GM12878 (cell line): ENCODE measurements around the gene PKN3. TPM values are rescaled to one million over a fixed set of nuclear protein-coding genes. Genes with fewer than 3 reads are reported as not detected.

Source experiments
- ATAC-seq: fragments of 200-7000 bp; cut with Tn5 transposase; 3 replicates; pipeline ENCODE4 v1.9.1; 2020; ENCODE audit warnings: mild to moderate bottlenecking, moderate library complexity
- BruUV-seq: library from RNA; stranded (reverse); fragments of 400-500 nt; replicated peaks from 2 replicates; lab custom pipeline; 2021; lab: Mats Ljungman, UMichigan
- CTCF ChIA-PET: fragments of 300-600 bp; sonication (Branson Sonifier 250); formaldehyde crosslinking; extraction: SDS; loops from one replicate; lab custom pipeline; 2021; ENCODE audit warnings: inconsistent platforms; lab: Yijun Ruan, JAX
- POLR2A ChIA-PET: fragments of 350-600 bp; formaldehyde crosslinking; extraction: SDS; loops from one replicate; lab custom pipeline; 2021; ENCODE audit warnings: inconsistent platforms; lab: Charles Lee
- RAD21 ChIA-PET: fragments of 300-600 bp; sonication (Branson Sonifier 250); formaldehyde crosslinking; loops from one replicate; lab custom pipeline; 2023; ENCODE audit warnings: antibody characterized with exemption; ENCODE audit not compliant: unreplicated experiment; lab: Charles Lee
- SMC1A ChIA-PET: fragments of 300-600 bp; sonication (Branson Sonifier 250); formaldehyde crosslinking; loops from one replicate; lab custom pipeline; 2023; ENCODE audit not compliant: unreplicated experiment, uncharacterized antibody; lab: Charles Lee
- DNase-seq: peaks from one replicate; pipeline ENCODE4 v3.0.0-alpha.2; 2011; ENCODE audit warnings: low read depth, low spot score
- FAIRE-seq: peaks from 3 replicates; lab custom pipeline; 2011; peaks lifted over from hg19 to GRCh38; lab: Jason Lieb, UNC
- H2AFZ ChIP-seq: 2 replicates; pipeline ENCODE4 v1.6.0; 2011; ENCODE audit warnings: low read depth, low read length, control low read depth; ENCODE audit not compliant: control insufficient read depth
- H3K27ac ChIP-seq: 2 replicates; pipeline ENCODE4 v1.5.1; 2011; ENCODE audit warnings: control low read depth; ENCODE audit not compliant: control insufficient read depth, insufficient read depth
- H3K27me3 ChIP-seq, 2 experiments: replicated peaks in 1 of 2; 2 replicates each; pipeline versions ENCODE4 v1.6.0 to v1.6.1; 2011; ENCODE audit warnings: low read length in 1 of 2; ENCODE audit not compliant: control insufficient read depth in 2 of 2, insufficient read depth in 2 of 2
- H3K36me3 ChIP-seq, 2 experiments: 2 replicates each; pipeline ENCODE4 v1.5.1; 2011; ENCODE audit warnings: low read length in 1 of 2; ENCODE audit not compliant: control insufficient read depth in 2 of 2, insufficient read depth in 2 of 2
- H3K4me1 ChIP-seq: 2 replicates; pipeline ENCODE4 v1.6.1; 2011; ENCODE audit warnings: mild to moderate bottlenecking, low read length, moderate library complexity, mixed read lengths; ENCODE audit not compliant: control insufficient read depth, insufficient read depth
- H3K4me2 ChIP-seq: 2 replicates; pipeline ENCODE4 v1.6.0; 2011; ENCODE audit warnings: control low read depth; ENCODE audit not compliant: control insufficient read depth, insufficient read depth
- H3K4me3 ChIP-seq: fragments of 200-600 bp; sonication (generic); 2 replicates; pipeline ENCODE4 v1.5.1; 2016
- H3K79me2 ChIP-seq: 2 replicates; pipeline ENCODE4 v1.6.0; 2011; ENCODE audit warnings: low read length; ENCODE audit not compliant: control insufficient read depth, insufficient read depth
- H3K9ac ChIP-seq: 2 replicates; pipeline ENCODE4 v1.8.0; 2011; ENCODE audit warnings: low read length, control low read depth, mixed read lengths; ENCODE audit not compliant: control insufficient read depth, insufficient read depth
- H3K9me3 ChIP-seq: replicated peaks from 3 replicates; pipeline ENCODE4 v1.5.1; 2011; ENCODE audit warnings: mild to moderate bottlenecking, low read length; ENCODE audit not compliant: control insufficient read depth, insufficient read depth
- H4K20me1 ChIP-seq: 2 replicates; pipeline ENCODE4 v1.6.0; 2011; ENCODE audit not compliant: control insufficient read depth, insufficient read depth
- BCLAF1 ChIP-seq: fragments of 450-650 bp; IDR thresholded peaks from 2 replicates; pipeline ENCODE4 v1.6.1; 2017; ENCODE audit warnings: antibody characterized with exemption, mild to moderate bottlenecking, moderate library complexity
- CBX3 ChIP-seq: fragments of 200-600 bp; sonication (generic); IDR thresholded peaks from 2 replicates; pipeline ENCODE4 v1.6.1; 2016; ENCODE audit warnings: low read depth, borderline replicate concordance
- NFYA ChIP-seq: IDR thresholded peaks from 2 replicates; pipeline ENCODE4 v1.6.1; 2011; ENCODE audit warnings: low read depth, mild to moderate bottlenecking, low read length, improper control_type of control experiment, borderline replicate concordance
- NRF1 ChIP-seq: conservative IDR thresholded peaks from 2 replicates; pipeline ENCODE4 v1.6.1; 2011; ENCODE audit warnings: mild to moderate bottlenecking, low read depth, low read length, improper control_type of control experiment
- PAX5 ChIP-seq: IDR thresholded peaks from 2 replicates; pipeline ENCODE4 v1.6.1; 2011; ENCODE audit warnings: low read depth, low read length, borderline replicate concordance
- STAT1 ChIP-seq: fragments of 450-650 bp; conservative IDR thresholded peaks from 2 replicates; pipeline ENCODE4 v1.6.1; 2014; ENCODE audit warnings: antibody characterized with exemption, mild to moderate bottlenecking
- ZNF217 ChIP-seq: fragments of 450-650 bp; IDR thresholded peaks from 2 replicates; pipeline ENCODE4 v1.6.1; 2017; ENCODE audit warnings: antibody characterized with exemption, mild to moderate bottlenecking
- WGBS: methylation state at CpG from one replicate; pipeline ENCODE4 v1.1.6; 2016; ENCODE audit warnings: low lambda C conversion rate; ENCODE audit not compliant: insufficient replicate concordance, insufficient coverage; ENCODE audit errors: missing lambda C conversion rate; 5-methylcytosine and 5-hydroxymethylcytosine counted together
- in situ Hi-C: fragments of 300-500 bp; cut with MboI; formaldehyde crosslinking; loops from 9 replicates; pipeline ENCODE4 v1.14.3; 2018; ENCODE audit warnings: mixed read lengths
- intact Hi-C: fragments of 100-400 bp; cut with micrococcal nuclease; formaldehyde crosslinking; loops from one replicate; pipeline ENCODE4 v1.14.2; 2022; ENCODE audit not compliant: unreplicated experiment
- polyA plus RNA-seq, 11 experiments: library from polyadenylated mRNA; depleted of rRNA in 4 of 11; unstranded in 6 of 11; stranded (reverse) in 5 of 11; fragments of >200 nt; fragmentation: Nextera tagmentation in 4 of 11; fragmentation: Illumina TruSeq in 1 of 11; extraction: Ambion mirVana in 4 of 11; extraction: Trizol in 1 of 11; gene quantifications; 1 replicate in 1 of 11; 2 replicates in 10 of 11; pipeline versions ENCODE4 v1.2.1 to v1.2.3, GENCODE V29; 2011 to 2016; ENCODE audit warnings: inconsistent platforms in 2 of 11, missing spikeins in 2 of 11, low read depth in 1 of 11
- total RNA-seq, 4 experiments: library from RNA; depleted of rRNA in 3 of 4; stranded (reverse); fragments of >200 nt in 3 of 4; fragmentation: Illumina TruSeq in 1 of 4; extraction: Trizol in 1 of 4; gene quantifications; 2 replicates each; pipeline versions ENCODE4 v1.2.1 to v1.2.3, GENCODE V29; 2013 to 2021

The PKN3 gene
- total and polyA plus RNA-seq, 10 of the 15 experiments (the other 5 are each of a cell fraction or from before 2014, with no cell fraction given): 0.35 to 11.0 (median 3.3) TPM

- H4K20me1 ChIP-seq: no peaks in the 10 kb centered on the region
- in situ Hi-C loops (no loop called here), intact Hi-C loops (loop anchor here (5.0 kb wide), 1 partner anchor 226 kb away; the partner anchor contains the start of genes DOLK and NUP188)
- H3K27ac ChIP-seq: no peak overlapping the region
- H3K9ac ChIP-seq: no peak overlapping the region
- POLR2A ChIA-PET: interaction anchor here (0.5 to 1.4 kb wide), 2 partner anchors 17 to 76 kb away, joined by 3 to 4 read pairs; no protein-coding TSS in a partner anchor
- no peaks in the 10 kb centered on the region for H3K27me3 ChIP-seq
- no peak overlapping the region for H3K4me3 ChIP-seq
- SMC1A ChIA-PET: no interaction called here
- H3K4me2 ChIP-seq: no peak overlapping the region
- H3K79me2 ChIP-seq: peaks cover 20% of the 10 kb centered on the region
- peaks cover 5% of the 10 kb centered on the region for H3K4me1 ChIP-seq
- DNase-seq (no peak), FAIRE-seq (no peak), ATAC-seq (no peak)
- H3K9me3 ChIP-seq: no peaks in the 10 kb centered on the region
- 88% methylated on average over 16 of the region's 18 CpGs for WGBS
- no peak for TF ChIP-seq STAT1
- no peak for TF ChIP-seq NFYA
- no peak for TF ChIP-seq CBX3
- TF ChIP-seq BCLAF1: no peak
- no peak for TF ChIP-seq PAX5
- TF ChIP-seq ZNF217: no peak
- no peak for TF ChIP-seq NRF1
- RAD21 ChIA-PET: no interaction called here
- CTCF ChIA-PET: no interaction called here
- H2AFZ ChIP-seq: no peak overlapping the region
- BruUV-seq: no TSS peak
- H3K36me3 ChIP-seq: peaks cover 0 to 4% of the 10 kb centered on the region in 2 experiments; a peak in 2 of 4 replicates
Observed at GRCh38 chr9:128721487-128722010, 19.2 kb downstream of the PKN3 start.
